A549 treated with AZD9567 at 1 μM for 4 hours (cell line): ENCODE data around the gene RRAS. TPM values are rescaled to one million over a fixed set of nuclear protein-coding genes. Genes with fewer than 3 reads are reported as not detected.

Experiments
- total RNA-seq: library from RNA; stranded (reverse); fragments of 200-300 nt; extraction: Qiagen RNA extraction; gene quantifications from 5 replicates; pipeline ENCODE4 v1.2.3, GENCODE V29; 2022; ENCODE audit not compliant: insufficient read depth

Gene RRAS
- 70.6 to 148 TPM (median 141 TPM) in 5 replicates for total RNA-seq

GRCh38 chr19:49640113-49640898 is at the start of gene RRAS:
RRAS (minus strand) TSS chr19:49640143; CDS start chr19:49640098, 45 bp downstream.

GRCh38 chr19:49689133-49690078 is 49.5 kb upstream of the RRAS start, which contains the start of gene ADM5:
ADM5 (plus strand) TSS chr19:49689594; CDS start chr19:49689838, 244 bp downstream.

GRCh38 chr19:49677231-49677900 is 37.4 kb upstream of the RRAS start, which contains the start of gene PRMT1:
PRMT1 (plus strand) TSS chr19:49677271; CDS start chr19:49677281, 10 bp downstream.

GRCh38 chr19:49665351-49666119 is 25.6 kb upstream of the RRAS start, which contains the start of the genes BCL2L12 and IRF3:
BCL2L12 (plus strand) TSS chr19:49665933; CDS start chr19:49666693, 760 bp downstream.
IRF3 (minus strand) TSS chr19:49665857; CDS start chr19:49664838, 1,019 bp downstream.

GRCh38 chr19:49641688-49642491 is 1.9 kb upstream of the RRAS start, which contains the start of gene SCAF1:
SCAF1 (plus strand) TSS chr19:49642209; CDS start chr19:49645027, 2,818 bp downstream.

GRCh38 chr19:49590971-49591730 is 48.8 kb downstream of the RRAS start, which contains the start of gene PRR12:
PRR12 (plus strand) TSS chr19:49591182; CDS start chr19:49591655, 473 bp downstream.

Other genes with a start within 250 kb of the RRAS start
- not detected in 5 replicates for gene PTH2, start 216.7 kb downstream of the RRAS start, total RNA-seq
- 0.12 to 0.19 TPM (median 0.15 TPM) in 4 of 5 replicates, not detected in the other for gene GFY, start 214.8 kb downstream of the RRAS start, total RNA-seq
- gene SLC17A7, start 198.6 kb downstream of the RRAS start, total RNA-seq, result 0.63 to 3.0 TPM (median 0.82 TPM) in 5 replicates
- 66.4 to 97.1 TPM (median 93.3 TPM) in 5 replicates for gene PIH1D1, start 188.3 kb downstream of the RRAS start, total RNA-seq
- gene ALDH16A1, start 186.9 kb downstream of the RRAS start, total RNA-seq, result 13.4 to 27.9 TPM (median 27.3 TPM) in 5 replicates
- 0.89 to 1.6 TPM (median 1.1 TPM) in 4 of 5 replicates, not detected in the other for gene FLT3LG, start 165.9 kb downstream of the RRAS start, total RNA-seq
- 3,480 to 4,206 TPM (median 3,972 TPM) in 5 replicates for gene RPL13A, start 152.5 kb downstream of the RRAS start, total RNA-seq
- 3,818 to 4,072 TPM (median 3,919 TPM) in 5 replicates for gene RPS11, start 143.7 kb downstream of the RRAS start, total RNA-seq
- gene FCGRT, start 127.5 kb downstream of the RRAS start, total RNA-seq, result 22.8 to 30.5 TPM (median 30.2 TPM) in 5 replicates
- gene RCN3, start 112.1 kb downstream of the RRAS start, total RNA-seq, result 1.8 to 4.0 TPM (median 2.4 TPM) in 5 replicates
- gene NOSIP, start 59.6 kb downstream of the RRAS start, total RNA-seq, result 82.3 to 118 TPM (median 113 TPM) in 5 replicates
- gene PRRG2, start 58.8 kb downstream of the RRAS start, total RNA-seq, result 0.71 to 1.0 TPM (median 0.86 TPM) in 4 of 5 replicates, not detected in the other
- 21.3 to 31.8 TPM (median 29.3 TPM) in 5 replicates for gene PRR12, start 49.0 kb downstream of the RRAS start, total RNA-seq
- gene SCAF1, start 2.1 kb upstream of the RRAS start, total RNA-seq, result 39.7 to 68.6 TPM (median 64.4 TPM) in 5 replicates
- gene IRF3, start 25.7 kb upstream of the RRAS start, total RNA-seq, result 92.2 to 110 TPM (median 99.0 TPM) in 5 replicates
- gene BCL2L12, start 25.8 kb upstream of the RRAS start, total RNA-seq, result 71.8 to 79.2 TPM (median 75.2 TPM) in 5 replicates
- 414 to 496 TPM (median 439 TPM) in 5 replicates for gene PRMT1, start 37.1 kb upstream of the RRAS start, total RNA-seq
- gene ADM5, start 49.5 kb upstream of the RRAS start, total RNA-seq, result 3.6 to 6.2 TPM (median 5.7 TPM) in 5 replicates
- gene CPT1C, start 51.0 kb upstream of the RRAS start, total RNA-seq, result 5.0 to 13.7 TPM (median 11.4 TPM) in 5 replicates
- gene TSKS, start 123.2 kb upstream of the RRAS start, total RNA-seq, result not detected in 5 replicates
- gene AP2A1, start 126.9 kb upstream of the RRAS start, total RNA-seq, result 55.3 to 61.9 TPM (median 56.1 TPM) in 5 replicates
- 12.6 to 14.5 TPM (median 13.6 TPM) in 5 replicates for gene FUZ, start 173.1 kb upstream of the RRAS start, total RNA-seq
- gene MED25, start 178.1 kb upstream of the RRAS start, total RNA-seq, result 57.3 to 69.4 TPM (median 66.8 TPM) in 5 replicates
- 114 to 153 TPM (median 145 TPM) in 5 replicates for gene PTOV1, start 211.0 kb upstream of the RRAS start, total RNA-seq
- gene PNKP, start 227.4 kb upstream of the RRAS start, total RNA-seq, result 17.3 to 59.3 TPM (median 55.7 TPM) in 5 replicates
- 70.4 to 112 TPM (median 102 TPM) in 5 replicates for gene AKT1S1, start 237.2 kb upstream of the RRAS start, total RNA-seq
- 15.2 to 22.6 TPM (median 21.4 TPM) in 5 replicates for gene TBC1D17, start 237.6 kb upstream of the RRAS start, total RNA-seq